NOMO-1 treated with dmso at 0.1 percent for 144 hours (cell line): Measurements from ENCODE around the gene PARVB.

ENCODE experiments used
- DNase-seq: peaks from one replicate; lab custom pipeline; 2025; ENCODE audit not compliant: unreplicated experiment; lab: John Stamatoyannopoulos, UW

The PARVB gene

GRCh38 chr22:44024288-44024921 is at the start of gene PARVB:
TSS of gene PARVB (plus strand) at chr22:44024302. CDS start at chr22:44024340, 38 bp downstream.
- DNase-seq: no peak

GRCh38 chr22:43975041-43975440 is 49.1 kb upstream of the PARVB start:
- no peak for DNase-seq

GRCh38 chr22:43976861-43977795 is 47.0 kb upstream of the PARVB start:
- no peak for DNase-seq

- DNase-seq: no peak
These were observed 45.5 kb upstream of the PARVB start for GRCh38 chr22:43978558-43978957.

- no peak for DNase-seq
These were observed 43.5 kb upstream of the PARVB start for GRCh38 chr22:43980579-43980978.

- DNase-seq: no peak
These were observed 43.1 kb upstream of the PARVB start for GRCh38 chr22:43980996-43981395.

- no peak for DNase-seq
These were observed 40.3 kb upstream of the PARVB start for GRCh38 chr22:43983808-43984207.

GRCh38 chr22:43985532-43985931 is 38.6 kb upstream of the PARVB start:
- DNase-seq: no peak

- no peak for DNase-seq
These were observed 35.8 kb upstream of the PARVB start for GRCh38 chr22:43988116-43988820.

GRCh38 chr22:43988960-43989359 is 35.1 kb upstream of the PARVB start:
- no peak for DNase-seq

GRCh38 chr22:43990044-43990443 is 34.1 kb upstream of the PARVB start:
- DNase-seq: no peak

GRCh38 chr22:43991316-43992020 is 32.6 kb upstream of the PARVB start:
- DNase-seq: no peak

GRCh38 chr22:43992331-43992821 is 31.7 kb upstream of the PARVB start:
- no peak for DNase-seq

- no peak for DNase-seq
These were observed 30.9 kb upstream of the PARVB start for GRCh38 chr22:43993072-43993760.

GRCh38 chr22:43994006-43994405 is 30.1 kb upstream of the PARVB start:
- DNase-seq: no peak

GRCh38 chr22:43994416-43994815 is 29.7 kb upstream of the PARVB start:
- DNase-seq: no peak

GRCh38 chr22:43995057-43995685 is 28.9 kb upstream of the PARVB start:
- DNase-seq: no peak

- DNase-seq: no peak
These were observed 28.3 kb upstream of the PARVB start for GRCh38 chr22:43995798-43996169.

- no peak for DNase-seq
These were observed 27.7 kb upstream of the PARVB start for GRCh38 chr22:43996170-43996980.
